T-helper 1 cell treated with Interleukin-12 subunit alpha and Interleukin-12 subunit beta and Interleukin-4 antibody, amounts not matched to agents 30 μg/mL and 1 μg/mL, for 36 hours (primary cell): ENCODE results near the gene A3GALT2.

Experiments used
- H3K27ac Mint-ChIP-seq: one replicate; pipeline ENCODE4 v1.8.0; 2021; ENCODE audit warnings: mild to moderate bottlenecking, mixed read lengths
- H3K27me3 Mint-ChIP-seq: one replicate; pipeline ENCODE4 v1.8.0; 2021; ENCODE audit warnings: low read depth, mixed read lengths
- H3K36me3 Mint-ChIP-seq: one replicate; pipeline ENCODE4 v1.8.0; 2021; ENCODE audit warnings: low read depth, mixed read lengths
- H3K4me1 Mint-ChIP-seq: one replicate; pipeline ENCODE4 v1.8.0; 2021; ENCODE audit warnings: low read depth, mixed read lengths
- H3K4me3 Mint-ChIP-seq: one replicate; pipeline ENCODE4 v1.8.0; 2021; ENCODE audit warnings: mild to moderate bottlenecking, moderate library complexity, mixed read lengths
- H3K9me3 Mint-ChIP-seq: one replicate; pipeline ENCODE4 v1.8.0; 2021; ENCODE audit warnings: mixed read lengths

A3GALT2 gene

DNA sequence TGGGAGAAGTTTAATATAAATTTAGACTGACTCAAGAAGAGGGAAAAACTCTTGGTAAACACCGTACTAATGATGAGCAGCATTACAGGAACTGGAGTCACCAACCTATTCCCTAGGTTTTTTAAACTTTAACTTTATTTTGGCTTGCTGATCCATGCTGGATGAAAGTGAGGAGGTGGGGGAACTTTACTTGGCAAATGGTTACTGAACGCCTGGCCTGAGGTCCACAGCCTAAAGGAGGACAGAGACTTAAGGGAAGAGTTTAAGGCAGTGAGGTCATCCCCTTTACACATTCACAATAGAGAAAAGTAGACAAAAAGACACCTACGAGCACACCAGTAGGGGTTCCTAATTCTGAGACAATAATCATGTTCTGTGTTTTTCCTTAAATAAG, 25.6 kb upstream of the A3GALT2 start:
- Mint-ChIP-seq H3K27me3 (peaks cover 8% of the 10 kb centered on the region), H3K4me1 (peaks cover 44% of the 10 kb centered on the region), H3K27ac (peak overlapping the region; percentile 69), H3K9me3 (no peaks in the 10 kb centered on the region), H3K36me3 (peaks cover 14% of the 10 kb centered on the region), H3K4me3 (peak overlapping the region; percentile 75)

DNA sequence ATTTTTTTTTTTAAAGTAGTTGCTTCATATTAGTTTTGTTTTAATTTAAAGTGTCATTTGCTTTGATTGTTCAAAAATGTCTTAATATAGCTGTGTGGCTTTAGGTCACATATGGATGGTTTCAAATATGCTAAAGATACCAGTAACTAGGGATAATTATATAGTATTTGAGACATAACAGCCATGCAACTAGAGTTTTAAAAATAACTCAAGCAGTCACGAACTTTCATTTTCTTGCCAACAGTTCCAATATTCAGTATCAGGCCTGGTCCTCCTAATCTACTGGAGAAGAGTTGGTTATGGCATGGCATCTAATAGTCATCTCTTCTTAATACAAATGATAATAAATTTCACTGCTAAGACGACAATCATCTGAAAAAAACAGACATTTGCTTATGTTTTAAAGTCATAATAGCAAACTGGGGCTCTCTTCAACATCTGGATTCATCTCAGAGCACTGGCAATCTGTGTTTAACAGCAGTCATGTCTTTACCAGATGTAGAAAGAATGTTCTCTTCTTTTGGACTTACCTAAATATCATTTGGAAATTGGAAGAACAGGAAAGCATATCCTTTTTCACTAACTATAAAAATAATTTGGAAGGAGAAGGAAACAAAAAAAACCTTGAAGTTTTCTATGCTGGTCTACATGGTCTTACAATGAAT, 24.1 kb upstream of the A3GALT2 start:
- Mint-ChIP-seq H3K27ac (no peak overlapping the region), H3K36me3 (peaks cover 18% of the 10 kb centered on the region), H3K4me1 (peaks cover 40% of the 10 kb centered on the region), H3K9me3 (no peaks in the 10 kb centered on the region), H3K4me3 (no peak overlapping the region), H3K27me3 (no peaks in the 10 kb centered on the region)

DNA sequence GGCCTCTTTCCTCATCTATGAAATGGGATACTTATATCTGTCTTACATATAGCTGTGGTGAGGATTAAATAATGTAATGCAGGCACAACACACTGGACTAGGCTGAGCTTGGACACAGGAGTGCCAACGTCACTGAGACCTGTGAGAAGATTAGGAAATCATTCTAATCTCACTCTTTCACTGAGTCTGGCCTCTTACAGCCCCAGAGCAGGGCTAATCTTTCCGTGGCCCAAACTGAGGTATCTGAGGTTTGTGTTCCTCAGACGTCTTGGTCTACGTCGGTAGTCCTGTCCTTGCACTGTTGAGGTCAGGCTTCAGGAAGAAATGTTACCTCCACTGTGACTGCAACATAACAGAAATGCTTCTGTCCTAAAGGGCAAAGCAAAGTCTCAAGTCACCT, 22.6 kb upstream of the A3GALT2 start:
- Mint-ChIP-seq H3K36me3 (peaks cover 17% of the 10 kb centered on the region), H3K4me1 (peaks cover 41% of the 10 kb centered on the region), H3K27me3 (no peaks in the 10 kb centered on the region), H3K27ac (no peak overlapping the region), H3K9me3 (no peaks in the 10 kb centered on the region), H3K4me3 (no peak overlapping the region)

DNA sequence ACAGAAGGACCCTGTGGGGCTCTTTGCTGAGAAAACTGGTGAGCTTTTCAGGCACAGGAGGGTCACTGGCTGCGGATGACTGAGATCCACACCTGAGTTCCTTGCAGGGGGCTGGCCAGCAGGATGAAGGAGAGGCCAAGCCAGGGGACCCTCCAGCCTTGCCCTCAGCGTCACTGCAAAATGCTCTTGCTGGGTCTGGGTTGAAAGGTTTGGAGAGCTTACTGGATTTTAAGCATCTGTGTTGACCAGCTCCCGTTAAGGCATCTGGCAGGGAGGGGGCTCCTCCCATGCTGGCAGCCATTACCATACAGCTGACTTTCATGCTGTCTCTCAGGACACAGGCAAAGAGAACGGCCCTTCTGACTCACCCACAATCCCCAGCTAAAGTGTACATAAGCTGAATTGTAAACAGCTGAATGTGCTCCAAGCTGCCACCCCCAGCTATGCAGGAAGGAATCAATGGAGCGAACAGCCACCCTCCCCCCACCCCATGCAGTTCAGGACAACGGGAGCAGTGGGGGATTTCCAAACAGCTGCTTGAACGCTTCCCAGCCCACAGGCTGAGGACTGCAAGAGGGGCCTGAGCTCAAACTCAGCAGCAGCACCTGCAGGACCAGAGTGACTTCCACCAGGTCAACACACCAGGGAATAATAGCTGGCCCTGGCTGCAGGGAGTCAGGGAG, 21.3 kb upstream of the A3GALT2 start:
- peaks cover 11% of the 10 kb centered on the region for H3K36me3 Mint-ChIP-seq
- peaks cover 34% of the 10 kb centered on the region for H3K4me1 Mint-ChIP-seq
- no peaks in the 10 kb centered on the region for H3K9me3 Mint-ChIP-seq
- no peaks in the 10 kb centered on the region for H3K27me3 Mint-ChIP-seq
- no peak overlapping the region for H3K4me3 Mint-ChIP-seq
- H3K27ac Mint-ChIP-seq: no peak overlapping the region

DNA sequence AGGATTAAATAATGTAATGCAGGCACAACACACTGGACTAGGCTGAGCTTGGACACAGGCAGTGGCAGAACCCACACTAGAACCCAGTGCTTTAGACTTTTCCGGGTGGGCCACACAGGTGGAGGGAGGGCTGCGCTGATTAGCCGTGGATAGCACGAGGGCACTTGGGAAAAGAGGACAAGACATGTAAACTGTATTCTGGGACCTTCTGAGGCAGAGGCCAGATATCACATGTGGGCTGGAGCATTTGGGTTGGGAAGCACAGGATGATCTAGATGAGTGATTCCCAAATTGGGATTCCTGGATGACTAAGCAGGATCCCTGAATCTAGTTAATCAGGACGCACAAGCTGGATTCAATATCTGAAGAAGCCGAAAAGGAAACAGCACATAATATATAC, 20.3 kb upstream of the A3GALT2 start:
- no peak overlapping the region for H3K27ac Mint-ChIP-seq
- H3K36me3 Mint-ChIP-seq: peaks cover 8% of the 10 kb centered on the region
- peaks cover 26% of the 10 kb centered on the region for H3K4me1 Mint-ChIP-seq
- H3K27me3 Mint-ChIP-seq: no peaks in the 10 kb centered on the region
- H3K9me3 Mint-ChIP-seq: no peaks in the 10 kb centered on the region
- H3K4me3 Mint-ChIP-seq: no peak overlapping the region

DNA sequence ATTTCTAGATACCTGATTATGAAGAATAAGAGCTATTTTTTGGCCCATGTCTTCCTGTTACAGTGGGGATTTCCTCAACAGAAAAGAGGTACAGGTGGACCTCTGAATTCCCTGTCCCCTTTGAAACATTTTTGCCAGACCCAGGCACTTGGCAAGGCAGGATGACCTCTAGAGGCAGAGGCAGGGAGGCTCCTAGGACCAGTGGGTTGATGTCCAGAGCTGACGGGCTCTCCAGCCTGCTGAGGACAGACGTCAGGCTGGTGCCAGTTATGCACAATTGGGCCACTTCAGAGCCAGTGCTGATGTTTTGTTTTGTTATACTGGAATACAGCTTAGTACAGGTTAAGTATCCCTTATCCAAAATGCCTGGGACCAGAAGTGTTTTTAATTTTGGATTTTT, 18.5 kb upstream of the A3GALT2 start:
- H3K9me3 Mint-ChIP-seq: no peaks in the 10 kb centered on the region
- H3K27me3 Mint-ChIP-seq: no peaks in the 10 kb centered on the region
- H3K27ac Mint-ChIP-seq: no peak overlapping the region
- peaks cover 27% of the 10 kb centered on the region for H3K4me1 Mint-ChIP-seq
- H3K36me3 Mint-ChIP-seq: peaks cover 8% of the 10 kb centered on the region
- no peak overlapping the region for H3K4me3 Mint-ChIP-seq

DNA sequence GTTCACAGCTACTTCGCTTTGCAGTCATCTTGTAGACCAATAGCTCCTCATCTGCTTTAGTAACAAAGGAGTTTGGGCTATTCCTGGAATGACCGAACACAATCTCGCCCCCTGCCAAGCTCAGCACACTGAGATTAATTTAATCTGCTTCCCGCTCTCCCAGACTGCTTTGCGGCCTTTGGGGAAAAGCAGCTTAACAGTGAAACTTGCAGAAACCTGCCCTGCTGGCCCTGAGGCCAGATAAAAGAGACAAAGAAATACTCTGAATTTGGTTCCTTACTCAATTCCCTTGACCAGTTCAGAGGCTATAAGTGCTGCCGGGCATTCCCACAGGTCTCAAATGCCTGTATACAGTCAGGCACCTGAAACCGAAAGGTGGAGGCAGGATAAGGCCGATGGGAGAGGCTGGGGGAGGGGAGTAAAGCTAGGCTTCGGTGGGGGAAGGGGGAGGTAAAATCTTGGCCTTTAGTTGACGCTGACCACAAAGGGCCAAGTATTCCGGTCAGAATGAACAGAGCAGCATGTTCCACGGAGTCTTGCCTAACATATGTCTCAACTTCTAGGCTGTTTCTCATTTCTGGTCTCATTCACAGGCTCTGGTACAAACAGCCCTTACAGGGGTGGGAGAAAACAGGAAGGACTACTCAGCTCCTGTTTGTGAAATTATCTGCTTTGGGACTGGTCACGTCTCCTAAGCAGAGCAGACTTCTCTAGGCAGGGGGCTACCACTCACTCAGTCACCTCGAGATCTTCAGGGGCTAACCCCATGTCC, 17.7 kb upstream of the A3GALT2 start:
- Mint-ChIP-seq H3K9me3 (no peaks in the 10 kb centered on the region), H3K4me1 (peaks cover 25% of the 10 kb centered on the region), H3K27me3 (no peaks in the 10 kb centered on the region), H3K36me3 (peaks cover 9% of the 10 kb centered on the region), H3K4me3 (no peak overlapping the region), H3K27ac (no peak overlapping the region)

DNA sequence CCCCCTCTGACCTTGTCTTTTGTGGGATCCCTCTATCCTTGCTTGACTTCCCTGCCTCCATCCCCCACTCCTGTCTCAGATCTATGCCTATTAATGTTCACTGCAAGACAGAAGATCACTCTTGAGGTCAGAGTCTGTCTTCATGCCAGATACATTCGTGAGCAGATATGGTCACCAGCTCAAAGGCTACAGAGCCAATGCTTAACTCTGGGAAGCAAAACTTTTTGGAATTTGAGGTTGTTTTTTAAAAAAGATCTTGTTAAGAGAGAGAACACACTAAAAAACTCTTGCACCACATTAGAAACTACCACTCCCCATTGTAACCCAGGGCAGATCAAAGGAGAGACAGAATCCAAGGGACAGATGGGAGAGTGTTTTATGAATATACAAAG, 17.1 kb upstream of the A3GALT2 start:
- Mint-ChIP-seq H3K27ac (no peak overlapping the region), H3K4me3 (no peak overlapping the region), H3K36me3 (peaks cover 10% of the 10 kb centered on the region), H3K9me3 (no peaks in the 10 kb centered on the region), H3K4me1 (peaks cover 25% of the 10 kb centered on the region), H3K27me3 (no peaks in the 10 kb centered on the region)

DNA sequence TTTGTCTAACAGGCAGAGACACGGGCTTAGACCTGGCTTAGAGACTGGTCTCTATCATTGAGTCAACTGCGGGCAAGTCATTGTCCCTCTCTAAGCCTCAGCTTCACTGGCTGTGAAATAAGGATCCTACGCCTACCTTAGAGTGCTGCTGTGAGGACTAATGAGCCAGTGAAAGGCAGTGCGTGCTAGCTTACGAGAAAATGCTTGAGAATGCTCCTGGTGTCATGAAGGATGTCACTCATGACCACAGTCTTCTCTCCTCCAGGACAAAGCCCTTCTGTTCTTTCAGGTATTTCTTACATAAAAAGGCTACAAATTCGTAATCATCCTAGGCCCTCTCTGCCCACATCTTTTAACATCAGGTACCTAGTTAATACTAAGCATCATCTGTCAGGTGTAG, 16.5 kb upstream of the A3GALT2 start:
- H3K36me3 Mint-ChIP-seq: peaks cover 8% of the 10 kb centered on the region
- H3K27me3 Mint-ChIP-seq: no peaks in the 10 kb centered on the region
- no peaks in the 10 kb centered on the region for H3K9me3 Mint-ChIP-seq
- H3K4me3 Mint-ChIP-seq: no peak overlapping the region
- peaks cover 22% of the 10 kb centered on the region for H3K4me1 Mint-ChIP-seq
- H3K27ac Mint-ChIP-seq: no peak overlapping the region

DNA sequence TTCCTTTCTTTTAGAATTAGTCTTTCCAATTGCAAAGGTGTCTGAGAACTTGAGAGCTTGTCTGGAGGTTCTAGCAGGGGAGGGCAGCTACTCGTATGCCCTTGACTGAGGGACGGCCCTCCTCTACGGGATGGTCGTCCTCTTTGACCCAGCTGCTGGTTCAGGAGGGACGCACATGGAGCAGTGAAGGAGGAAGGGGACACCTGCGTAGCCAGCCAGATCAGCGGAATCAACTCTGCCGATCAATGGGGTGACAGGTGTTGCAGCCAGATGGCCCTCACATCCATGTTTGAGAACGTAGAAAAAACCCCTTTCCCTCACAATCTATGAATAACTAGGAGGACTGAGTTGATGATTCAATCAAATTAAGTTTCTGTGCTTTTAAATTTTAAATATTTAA, 15.7 kb upstream of the A3GALT2 start:
- Mint-ChIP-seq H3K36me3 (peaks cover 9% of the 10 kb centered on the region), H3K27me3 (no peaks in the 10 kb centered on the region), H3K9me3 (no peaks in the 10 kb centered on the region), H3K4me1 (peaks cover 20% of the 10 kb centered on the region), H3K4me3 (no peak overlapping the region), H3K27ac (no peak overlapping the region)

DNA sequence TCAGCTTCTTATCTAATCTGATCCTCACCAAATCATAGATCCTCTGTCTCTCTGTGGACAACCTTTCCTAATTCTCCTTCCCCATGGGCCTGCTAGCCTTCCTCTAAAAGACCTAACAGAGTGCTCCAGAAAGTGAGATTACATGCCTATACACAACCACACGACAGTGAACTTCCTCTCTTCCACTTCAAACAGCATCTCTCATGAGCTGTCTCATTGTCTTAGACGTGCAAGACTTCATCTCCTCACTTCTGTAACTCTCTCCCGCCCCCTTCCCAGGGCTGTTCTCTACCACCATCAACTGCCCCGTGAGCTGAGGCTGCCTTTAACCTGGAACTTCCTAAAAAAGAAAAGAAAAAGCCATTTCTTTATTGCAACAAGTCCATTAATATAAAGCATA, 14.1 kb upstream of the A3GALT2 start:
- H3K27me3 Mint-ChIP-seq: no peaks in the 10 kb centered on the region
- peaks cover 9% of the 10 kb centered on the region for H3K36me3 Mint-ChIP-seq
- no peak overlapping the region for H3K27ac Mint-ChIP-seq
- H3K4me1 Mint-ChIP-seq: peaks cover 12% of the 10 kb centered on the region
- no peak overlapping the region for H3K4me3 Mint-ChIP-seq
- no peaks in the 10 kb centered on the region for H3K9me3 Mint-ChIP-seq

DNA sequence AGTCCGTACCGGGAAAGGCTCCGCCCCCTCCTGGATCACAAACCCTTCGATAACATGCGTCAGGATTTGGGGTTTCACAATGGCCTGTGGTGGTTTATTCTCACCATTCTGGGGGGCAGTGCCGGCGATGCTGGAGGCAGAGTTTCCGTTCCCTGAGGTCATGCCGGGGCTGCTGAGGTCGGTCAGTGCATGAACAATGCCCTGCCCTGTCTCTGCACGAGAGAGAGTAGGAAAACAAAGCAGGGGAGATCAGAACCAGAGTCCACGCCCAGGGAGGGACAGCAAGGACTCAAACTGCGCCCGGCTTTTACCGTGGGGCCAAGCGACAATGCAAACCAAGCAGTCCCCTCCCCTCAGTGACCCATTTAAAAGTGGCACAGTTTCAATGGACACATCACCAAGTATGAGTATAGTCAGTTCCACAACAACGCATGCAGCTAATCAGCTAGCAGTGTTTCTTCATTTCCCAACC, 13.2 kb upstream of the A3GALT2 start:
- H3K4me1 Mint-ChIP-seq: peaks cover 10% of the 10 kb centered on the region
- H3K4me3 Mint-ChIP-seq: no peak overlapping the region
- H3K36me3 Mint-ChIP-seq: peaks cover 14% of the 10 kb centered on the region
- H3K27me3 Mint-ChIP-seq: no peaks in the 10 kb centered on the region
- no peak overlapping the region for H3K27ac Mint-ChIP-seq
- H3K9me3 Mint-ChIP-seq: no peaks in the 10 kb centered on the region

DNA sequence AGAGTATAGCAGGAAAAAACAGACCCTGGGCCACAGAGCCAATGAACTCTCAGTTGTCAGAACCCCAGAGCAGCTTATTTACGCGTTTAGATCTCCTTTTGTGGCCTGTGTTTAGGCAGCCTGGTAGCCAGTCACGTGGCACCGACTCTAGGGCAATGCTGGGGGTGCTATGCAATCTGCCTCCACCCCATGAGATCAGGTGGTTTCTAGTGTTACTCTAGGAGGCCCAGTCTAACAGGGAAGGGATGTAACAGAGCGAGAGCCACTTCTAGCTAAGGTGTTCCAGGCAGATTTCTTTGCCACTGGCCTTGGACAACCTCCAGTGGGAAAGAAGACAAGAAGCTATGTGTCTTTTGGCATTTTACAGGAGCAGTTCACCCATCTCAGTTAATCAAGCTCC, 12.0 kb upstream of the A3GALT2 start:
- no peak overlapping the region for H3K4me3 Mint-ChIP-seq
- no peaks in the 10 kb centered on the region for H3K27me3 Mint-ChIP-seq
- H3K9me3 Mint-ChIP-seq: no peaks in the 10 kb centered on the region
- no peak overlapping the region for H3K27ac Mint-ChIP-seq
- H3K36me3 Mint-ChIP-seq: peaks cover 23% of the 10 kb centered on the region
- H3K4me1 Mint-ChIP-seq: peaks cover 14% of the 10 kb centered on the region

DNA sequence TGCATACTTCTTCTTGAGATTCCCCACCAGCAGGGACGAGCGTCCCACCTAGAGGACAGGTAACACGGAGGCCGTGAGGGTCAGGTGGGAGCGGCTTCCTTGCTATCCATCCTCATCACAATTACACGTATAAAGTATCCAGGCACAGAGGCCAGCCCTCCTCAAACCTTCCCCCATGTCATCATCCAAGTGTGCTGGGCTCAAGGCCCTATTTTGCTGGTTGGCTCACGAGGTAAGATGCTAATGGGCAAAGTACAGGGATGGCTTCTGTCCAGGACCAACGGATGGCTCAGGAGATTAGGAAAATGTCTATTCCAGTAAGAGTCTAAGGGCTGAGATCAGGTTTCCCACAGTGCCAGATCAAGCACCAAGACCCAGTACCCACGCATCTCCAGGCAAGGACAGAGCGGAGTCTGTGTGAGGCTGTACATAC, 11.5 kb upstream of the A3GALT2 start:
- H3K36me3 Mint-ChIP-seq: peaks cover 23% of the 10 kb centered on the region
- no peak overlapping the region for H3K4me3 Mint-ChIP-seq
- peaks cover 12% of the 10 kb centered on the region for H3K4me1 Mint-ChIP-seq
- H3K27ac Mint-ChIP-seq: no peak overlapping the region
- no peaks in the 10 kb centered on the region for H3K27me3 Mint-ChIP-seq
- no peaks in the 10 kb centered on the region for H3K9me3 Mint-ChIP-seq
